Astrocyte of the cerebellum (primary cell): ENCODE measurements around the gene RCVRN.

ENCODE experiments used
- DNase-seq: peaks from one replicate; pipeline ENCODE4 v3.0.0-alpha.2; 2011; ENCODE audit warnings: low read depth
- H3K4me3 ChIP-seq: 2 replicates; pipeline ENCODE4 v1.5.1; 2011; ENCODE audit warnings: mild to moderate bottlenecking, low read depth, low read length, moderate library complexity
- in situ Hi-C: cut with HindIII; loops from 2 replicates; pipeline ENCODE4 v1.10.0; 2017; ENCODE audit warnings: low sequenced_read_pairs
- TF ChIP-seq, protein P1 (sequence below): IDR thresholded peaks from 2 replicates; pipeline ENCODE4 v1.5.1; 2012; ENCODE audit warnings: low read length, low read depth, moderate library complexity, mild to moderate bottlenecking; ENCODE audit errors: missing control alignments

Gene RCVRN

DNA sequence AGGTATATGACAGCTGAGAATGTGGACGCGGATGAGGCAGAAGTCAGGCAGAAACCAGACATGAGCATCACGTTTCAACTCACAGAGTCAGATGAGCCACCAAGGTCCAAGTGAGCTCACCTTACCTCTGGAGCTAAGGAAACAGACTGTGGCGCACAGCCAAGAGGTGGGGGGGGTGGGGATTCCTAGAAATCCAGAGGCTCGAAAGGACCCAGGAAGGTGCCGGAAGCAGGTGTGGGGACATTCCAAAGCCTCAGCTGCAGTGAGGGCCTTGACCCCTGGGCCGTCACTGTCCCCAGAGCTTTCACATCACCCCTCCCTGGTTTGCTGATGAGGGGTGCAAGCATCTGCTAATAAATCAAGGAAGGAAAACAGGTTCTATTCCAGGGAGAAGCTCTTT lies 29.3 kb upstream of the RCVRN start:
- no peak overlapping the region for H3K4me3 ChIP-seq
- TF ChIP-seq, protein P1, sequence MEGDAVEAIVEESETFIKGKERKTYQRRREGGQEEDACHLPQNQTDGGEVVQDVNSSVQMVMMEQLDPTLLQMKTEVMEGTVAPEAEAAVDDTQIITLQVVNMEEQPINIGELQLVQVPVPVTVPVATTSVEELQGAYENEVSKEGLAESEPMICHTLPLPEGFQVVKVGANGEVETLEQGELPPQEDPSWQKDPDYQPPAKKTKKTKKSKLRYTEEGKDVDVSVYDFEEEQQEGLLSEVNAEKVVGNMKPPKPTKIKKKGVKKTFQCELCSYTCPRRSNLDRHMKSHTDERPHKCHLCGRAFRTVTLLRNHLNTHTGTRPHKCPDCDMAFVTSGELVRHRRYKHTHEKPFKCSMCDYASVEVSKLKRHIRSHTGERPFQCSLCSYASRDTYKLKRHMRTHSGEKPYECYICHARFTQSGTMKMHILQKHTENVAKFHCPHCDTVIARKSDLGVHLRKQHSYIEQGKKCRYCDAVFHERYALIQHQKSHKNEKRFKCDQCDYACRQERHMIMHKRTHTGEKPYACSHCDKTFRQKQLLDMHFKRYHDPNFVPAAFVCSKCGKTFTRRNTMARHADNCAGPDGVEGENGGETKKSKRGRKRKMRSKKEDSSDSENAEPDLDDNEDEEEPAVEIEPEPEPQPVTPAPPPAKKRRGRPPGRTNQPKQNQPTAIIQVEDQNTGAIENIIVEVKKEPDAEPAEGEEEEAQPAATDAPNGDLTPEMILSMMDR, result no peak
- no peak for DNase-seq
- in situ Hi-C loops, result no loop called here

DNA sequence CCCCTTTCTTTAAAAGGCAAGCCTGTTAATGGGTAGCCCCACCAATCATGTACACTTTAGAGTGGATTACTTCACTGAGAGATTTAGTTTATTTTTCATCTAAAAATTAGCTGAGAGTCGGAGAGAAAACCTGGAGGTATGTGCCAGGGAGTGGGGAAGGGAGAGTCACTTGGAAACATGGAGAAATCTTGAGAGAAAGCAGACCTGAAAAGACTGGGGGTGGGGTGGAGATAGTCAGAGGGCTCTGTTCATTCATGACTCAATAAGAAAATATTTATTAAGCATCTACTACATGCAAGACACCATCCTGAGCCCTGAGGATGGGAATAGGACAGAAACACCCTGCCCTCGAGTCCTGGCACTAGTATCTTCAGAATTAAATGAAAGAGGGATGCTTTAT lies 27.4 kb upstream of the RCVRN start:
- TF ChIP-seq, protein P1, result no peak
- DNase-seq, result no peak
- in situ Hi-C loops, result no loop called here
- H3K4me3 ChIP-seq, result no peak overlapping the region

DNA sequence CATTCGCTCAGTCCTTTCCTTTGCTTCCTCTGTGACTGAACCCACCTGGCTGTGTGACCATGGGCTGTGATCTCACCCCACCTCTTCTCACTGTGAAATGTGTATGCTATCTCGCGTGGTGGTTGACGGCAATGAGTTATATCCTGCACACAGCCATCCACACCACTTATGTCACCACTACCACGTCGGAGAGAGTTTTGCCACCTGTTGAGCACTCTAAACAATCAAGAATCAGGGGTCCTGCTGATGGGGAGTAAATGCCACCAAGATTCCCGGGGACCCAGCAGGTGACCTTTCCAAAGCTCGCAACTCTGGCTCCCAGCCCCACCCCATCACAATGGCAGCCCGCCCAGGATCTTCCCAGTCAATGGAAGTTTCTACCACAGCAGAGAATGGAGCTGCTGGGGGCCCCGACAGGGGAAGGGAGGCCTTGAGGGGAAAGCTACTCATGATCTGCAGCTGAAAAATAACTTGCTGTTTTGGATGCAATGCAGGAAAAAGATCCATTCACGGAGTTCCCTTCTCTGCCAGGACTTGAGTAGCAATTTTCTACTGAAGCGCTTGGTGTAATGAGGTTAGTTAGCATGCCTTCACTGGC lies 26.2 kb upstream of the RCVRN start:
- in situ Hi-C loops, result no loop called here
- TF ChIP-seq, protein P1, result no peak
- DNase-seq, result no peak
- H3K4me3 ChIP-seq, result no peak overlapping the region

DNA sequence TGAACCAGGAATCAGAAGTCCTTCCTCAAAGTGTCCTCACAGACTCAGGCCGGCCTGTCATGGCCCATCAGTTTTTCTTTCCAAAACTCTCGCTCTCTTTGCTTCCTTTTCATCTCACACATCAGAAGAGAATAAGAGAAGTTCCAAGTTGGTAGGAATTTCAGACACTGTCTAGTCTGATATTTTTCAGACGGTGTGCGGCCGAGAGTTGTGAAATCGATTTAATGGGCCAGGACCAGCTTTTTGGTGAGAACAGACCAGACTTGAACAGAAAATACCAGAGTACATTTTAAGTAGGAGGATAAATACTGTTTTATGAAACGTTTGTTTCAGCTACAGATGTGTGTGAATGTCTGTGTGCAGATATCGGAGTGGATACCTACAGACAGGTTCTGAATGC lies 24.8 kb upstream of the RCVRN start:
- TF ChIP-seq, protein P1, result no peak

DNA sequence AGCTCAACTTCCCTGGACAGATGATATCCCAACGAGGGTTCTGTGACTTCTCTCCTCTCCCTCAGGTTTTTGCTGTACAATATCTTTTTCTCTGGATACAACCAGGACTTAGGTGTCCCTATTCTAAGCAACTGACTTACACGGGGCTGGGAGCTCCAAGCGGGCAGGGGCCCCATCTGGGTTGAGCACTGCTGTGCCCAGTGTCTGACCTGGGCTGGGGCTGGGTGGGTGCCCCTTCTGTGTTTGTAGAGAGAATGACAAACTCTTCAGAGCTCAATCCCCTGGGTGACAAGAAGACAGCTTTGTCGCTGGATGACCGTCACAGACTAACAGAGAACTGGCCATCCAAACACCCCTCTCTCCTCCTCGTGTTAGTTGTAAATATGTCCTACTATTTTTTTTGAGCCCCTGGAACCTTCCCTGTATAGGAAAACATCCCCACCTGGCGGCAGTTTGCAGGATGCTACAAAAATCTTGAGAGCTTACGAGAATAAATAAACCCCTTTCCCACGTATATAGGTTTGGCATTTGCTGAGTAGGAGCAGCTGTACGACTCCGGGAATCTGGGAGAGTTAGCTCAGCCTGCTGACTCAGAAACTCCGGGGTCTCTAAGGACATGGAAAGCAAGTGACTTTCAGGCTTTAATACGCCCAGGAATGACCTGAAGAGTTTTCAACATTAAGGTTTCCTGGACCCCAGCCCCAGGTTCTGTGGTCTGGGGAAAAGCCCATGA lies 23.7 kb upstream of the RCVRN start:
- H3K4me3 ChIP-seq, result no peak overlapping the region
- in situ Hi-C loops, result no loop called here
- TF ChIP-seq, protein P1, result peak; percentile 76
- peak; percentile 82 for DNase-seq

More for the DNA sequence above, 24.8 kb upstream of the RCVRN start:
- no peak overlapping the region for H3K4me3 ChIP-seq
- DNase-seq, result no peak
- in situ Hi-C loops, result no loop called here

DNA sequence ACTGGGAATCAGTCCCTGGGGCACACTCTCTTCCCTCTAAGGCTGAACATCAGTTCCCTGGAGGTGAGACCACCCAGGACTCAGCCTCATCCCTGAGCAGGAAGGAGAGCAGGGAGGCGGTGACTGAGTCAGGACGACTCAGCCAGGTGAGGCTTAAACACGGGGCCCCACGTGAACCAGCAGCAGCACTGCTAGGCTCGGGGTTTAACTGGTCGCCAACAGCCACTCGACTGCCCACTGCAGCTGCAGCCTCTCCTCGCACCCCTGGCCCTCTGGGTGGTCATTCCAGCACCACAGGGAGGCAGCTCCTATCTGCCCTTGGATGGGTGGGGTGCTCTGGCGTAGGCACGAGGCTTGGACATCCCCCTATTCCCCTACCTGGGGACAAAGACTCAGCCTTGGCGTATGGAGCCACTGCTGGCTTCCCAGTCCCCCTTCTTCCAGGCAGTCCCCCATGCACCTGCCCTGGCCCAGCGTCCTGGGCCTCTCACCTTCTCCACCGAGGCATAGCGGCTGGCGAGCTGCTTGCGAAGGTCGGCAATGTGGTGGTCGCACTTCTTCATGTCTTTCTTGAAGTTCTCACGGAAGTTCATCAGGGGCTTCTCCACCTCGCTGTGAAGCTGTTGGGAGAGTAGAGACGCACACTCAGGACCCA lies 21.2 kb upstream of the RCVRN start:
- DNase-seq, result no peak
- in situ Hi-C loops, result no loop called here
- no peak overlapping the region for H3K4me3 ChIP-seq
- TF ChIP-seq, protein P1, result no peak
